ENCODE results near the gene SLAMF9. TPM values are rescaled to one million over a fixed set of nuclear protein-coding genes. Genes with fewer than 3 reads are reported as not detected.
A peak's percentile ranks its signal among the peaks of the same experiment; 100 is the strongest.

Gene SLAMF9
- total RNA-seq, 1 experiment from 2014 or later, result not detected

GRCh38 chr1:159959451-159959850 lies 5.4 kb upstream of the SLAMF9 start (continued):
- no peak for TF ChIP-seq NFE2L1 (CRISPR knock-in tag; IDR thresholded peaks at IDR 0.05)
- no peak for TF ChIP-seq ESRRA (CRISPR knock-in tag; IDR thresholded peaks at IDR 0.05; ENCODE audit: borderline replicate concordance)
- TF ChIP-seq ZMAT4 (CRISPR knock-in tag; IDR thresholded peaks at IDR 0.05), result no peak
- TF ChIP-seq HMGXB4 (CRISPR knock-in tag; IDR thresholded peaks at IDR 0.05), result no peak
- no peak for TF ChIP-seq AFF4 (CRISPR knock-in tag; IDR thresholded peaks at IDR 0.05; ENCODE audit: borderline replicate concordance)
- TF ChIP-seq CTCF (IDR thresholded peaks at IDR 0.05), result no peak
- no peak for TF ChIP-seq RELA (CRISPR knock-in tag; IDR thresholded peaks at IDR 0.05; ENCODE audit: borderline replicate concordance)

GRCh38 chr1:159958719-159959380 lies 4.8 kb upstream of the SLAMF9 start:
- CTCF ChIA-PET, result interaction anchor here (0.7 to 4.3 kb wide), 4 partner anchors 13 to 660 kb away, joined by 3 to 32 read pairs (median 4); partner anchors contain the start of gene IGSF9
- no peak for DNase-seq (ENCODE audit: low spot score)
- H3K9me3 Mint-ChIP-seq, result no peaks in the 10 kb centered on the region
- H3K4me1 Mint-ChIP-seq, result no peaks in the 10 kb centered on the region; the same call in 1 of the 2 replicates
- no peaks in the 10 kb centered on the region for H3K36me3 Mint-ChIP-seq
- H3K27ac Mint-ChIP-seq, result 0 out of 2 replicates have a peak overlapping the region, but pooled peaks have one; percentile 13
- no peak overlapping the region for H3K4me3 Mint-ChIP-seq
- H3K27me3 Mint-ChIP-seq (ENCODE audit: low read depth), result peaks cover 4% of the 10 kb centered on the region
- POLR2A ChIA-PET, result no interaction called here
- no peak for TF ChIP-seq ELF4 (CRISPR knock-in tag; IDR thresholded peaks at IDR 0.05; ENCODE audit: low read depth)
- no peak for TF ChIP-seq SMAD3 (CRISPR knock-in tag; IDR thresholded peaks at IDR 0.05; ENCODE audit: borderline replicate concordance)
- TF ChIP-seq ZNF425 (CRISPR knock-in tag; conservative IDR thresholded peaks at IDR 0.05), result no peak
- TF ChIP-seq NR2C2 (CRISPR knock-in tag; IDR thresholded peaks at IDR 0.05), result no peak
- TF ChIP-seq CTCF (IDR thresholded peaks at IDR 0.05), result no peak
- no peak for TF ChIP-seq E2F1 (CRISPR knock-in tag; IDR thresholded peaks at IDR 0.05)
- TF ChIP-seq SP1 (CRISPR knock-in tag; conservative IDR thresholded peaks at IDR 0.05), result no peak
- TF ChIP-seq MXD4 (CRISPR knock-in tag; IDR thresholded peaks at IDR 0.05; ENCODE audit: borderline replicate concordance), result no peak
- no peak for TF ChIP-seq ZNF121 (CRISPR knock-in tag; IDR thresholded peaks at IDR 0.05)
- no peak for TF ChIP-seq ETV6 (CRISPR knock-in tag; IDR thresholded peaks at IDR 0.05)
- no peak for TF ChIP-seq ATF3 (CRISPR knock-in tag; conservative IDR thresholded peaks at IDR 0.05)
- no peak for ATAC-seq
